ENCODE measurements around the gene ZNF805. TPM values are rescaled to one million over a fixed set of nuclear protein-coding genes. Genes with fewer than 3 reads are reported as not detected.
A peak's percentile ranks its signal among the peaks of the same experiment; 100 is the strongest.

The ZNF805 gene
- total and polyA plus RNA-seq, 2 of the 13 experiments (the other 11 are each of a cell fraction or from before 2014, with no cell fraction given) = 5.1 to 12.8 TPM

DNA sequence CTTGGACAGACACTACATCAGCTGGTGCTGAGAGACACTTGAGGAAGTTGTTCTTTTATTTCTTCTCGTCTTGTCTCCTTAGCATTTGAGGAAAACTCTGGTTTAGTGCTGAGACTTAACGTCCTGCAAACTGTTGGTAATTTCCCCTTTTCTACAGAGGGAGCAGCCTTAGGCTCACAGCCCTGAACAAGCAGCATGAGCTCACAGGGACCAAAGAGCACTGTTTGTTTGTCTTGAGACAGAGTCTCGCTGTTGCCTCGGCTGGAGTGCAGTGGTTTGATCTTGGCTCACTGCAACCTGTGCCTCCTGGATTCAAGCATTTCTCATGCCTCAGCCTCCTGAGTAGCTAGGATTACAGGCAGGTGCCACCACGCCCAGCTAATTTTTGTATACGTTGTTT is 5.5 kb downstream of the ZNF805 start (continued):
- TF ChIP-seq ZNF318 (CRISPR knock-in tag; IDR thresholded peaks at IDR 0.05) (no peak), ZNF317 (CRISPR knock-in tag; IDR thresholded peaks at IDR 0.05) (no peak), E2F5 (CRISPR knock-in tag; conservative IDR thresholded peaks at IDR 0.05) (no peak), ZGPAT (CRISPR knock-in tag; IDR thresholded peaks at IDR 0.05) (peak; percentile 66), MYC (CRISPR knock-in tag; IDR thresholded peaks at IDR 0.05; ENCODE audit: borderline replicate concordance) (peak; percentile 41; the same call in 1 of the 2 replicates), XRCC5 (optimal IDR thresholded peaks at IDR 0.05; ENCODE audit: low read length) (peak; percentile 27), ZNF773 (CRISPR knock-in tag; IDR thresholded peaks at IDR 0.05; ENCODE audit: borderline replicate concordance) (no peak), ZSCAN12 (CRISPR knock-in tag; IDR thresholded peaks at IDR 0.05) (no peak), ZFP37 (CRISPR knock-in tag; IDR thresholded peaks at IDR 0.05; ENCODE audit: borderline replicate concordance) (no peak; the same call in 1 of the 2 replicates), NFKBIZ (CRISPR knock-in tag; IDR thresholded peaks at IDR 0.05) (no peak)
- TF ChIP-seq, protein P1, sequence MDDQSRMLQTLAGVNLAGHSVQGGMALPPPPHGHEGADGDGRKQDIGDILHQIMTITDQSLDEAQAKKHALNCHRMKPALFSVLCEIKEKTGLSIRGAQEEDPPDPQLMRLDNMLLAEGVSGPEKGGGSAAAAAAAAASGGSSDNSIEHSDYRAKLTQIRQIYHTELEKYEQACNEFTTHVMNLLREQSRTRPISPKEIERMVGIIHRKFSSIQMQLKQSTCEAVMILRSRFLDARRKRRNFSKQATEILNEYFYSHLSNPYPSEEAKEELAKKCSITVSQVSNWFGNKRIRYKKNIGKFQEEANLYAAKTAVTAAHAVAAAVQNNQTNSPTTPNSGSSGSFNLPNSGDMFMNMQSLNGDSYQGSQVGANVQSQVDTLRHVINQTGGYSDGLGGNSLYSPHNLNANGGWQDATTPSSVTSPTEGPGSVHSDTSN (CRISPR knock-in tag; IDR thresholded peaks at IDR 0.05; ENCODE audit: borderline replicate concordance) = no peak
- TF ChIP-seq, protein P2, sequence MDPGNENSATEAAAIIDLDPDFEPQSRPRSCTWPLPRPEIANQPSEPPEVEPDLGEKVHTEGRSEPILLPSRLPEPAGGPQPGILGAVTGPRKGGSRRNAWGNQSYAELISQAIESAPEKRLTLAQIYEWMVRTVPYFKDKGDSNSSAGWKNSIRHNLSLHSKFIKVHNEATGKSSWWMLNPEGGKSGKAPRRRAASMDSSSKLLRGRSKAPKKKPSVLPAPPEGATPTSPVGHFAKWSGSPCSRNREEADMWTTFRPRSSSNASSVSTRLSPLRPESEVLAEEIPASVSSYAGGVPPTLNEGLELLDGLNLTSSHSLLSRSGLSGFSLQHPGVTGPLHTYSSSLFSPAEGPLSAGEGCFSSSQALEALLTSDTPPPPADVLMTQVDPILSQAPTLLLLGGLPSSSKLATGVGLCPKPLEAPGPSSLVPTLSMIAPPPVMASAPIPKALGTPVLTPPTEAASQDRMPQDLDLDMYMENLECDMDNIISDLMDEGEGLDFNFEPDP (CRISPR knock-in tag; conservative IDR thresholded peaks at IDR 0.05) = no peak
- TF ChIP-seq, protein P3, sequence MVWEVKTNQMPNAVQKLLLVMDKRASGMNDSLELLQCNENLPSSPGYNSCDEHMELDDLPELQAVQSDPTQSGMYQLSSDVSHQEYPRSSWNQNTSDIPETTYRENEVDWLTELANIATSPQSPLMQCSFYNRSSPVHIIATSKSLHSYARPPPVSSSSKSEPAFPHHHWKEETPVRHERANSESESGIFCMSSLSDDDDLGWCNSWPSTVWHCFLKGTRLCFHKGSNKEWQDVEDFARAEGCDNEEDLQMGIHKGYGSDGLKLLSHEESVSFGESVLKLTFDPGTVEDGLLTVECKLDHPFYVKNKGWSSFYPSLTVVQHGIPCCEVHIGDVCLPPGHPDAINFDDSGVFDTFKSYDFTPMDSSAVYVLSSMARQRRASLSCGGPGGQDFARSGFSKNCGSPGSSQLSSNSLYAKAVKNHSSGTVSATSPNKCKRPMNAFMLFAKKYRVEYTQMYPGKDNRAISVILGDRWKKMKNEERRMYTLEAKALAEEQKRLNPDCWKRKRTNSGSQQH (CRISPR knock-in tag; IDR thresholded peaks at IDR 0.05; ENCODE audit: low read depth) = no peak

Measured in HepG2 (cell line).